ENCODE measurements around the gene TNFAIP1.

DNA sequence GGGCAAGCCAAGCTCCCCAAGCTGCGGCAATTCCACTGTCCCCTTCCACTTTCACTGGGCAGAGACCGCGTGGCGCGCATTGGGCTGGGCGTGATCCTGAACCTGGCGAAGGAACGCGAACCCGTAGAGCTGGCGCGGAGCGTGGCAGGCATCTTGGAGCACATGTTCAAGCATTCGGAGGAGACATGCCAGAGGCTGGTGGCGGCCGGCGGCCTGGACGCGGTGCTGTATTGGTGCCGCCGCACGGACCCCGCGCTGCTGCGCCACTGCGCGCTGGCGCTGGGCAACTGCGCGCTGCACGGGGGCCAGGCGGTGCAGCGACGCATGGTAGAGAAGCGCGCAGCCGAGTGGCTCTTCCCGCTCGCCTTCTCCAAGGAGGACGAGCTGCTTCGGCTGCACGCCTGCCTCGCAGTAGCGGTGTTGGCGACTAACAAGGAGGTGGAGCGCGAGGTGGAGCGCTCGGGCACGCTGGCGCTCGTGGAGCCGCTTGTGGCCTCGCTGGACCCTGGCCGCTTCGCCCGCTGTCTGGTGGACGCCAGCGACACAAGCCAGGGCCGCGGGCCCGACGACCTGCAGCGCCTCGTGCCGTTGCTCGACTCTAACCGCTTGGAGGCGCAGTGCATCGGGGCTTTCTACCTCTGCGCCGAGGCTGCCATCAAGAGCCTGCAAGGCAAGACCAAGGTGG lies 45.7 kb downstream of the TNFAIP1 start:
- TF ChIP-seq, protein P1, sequence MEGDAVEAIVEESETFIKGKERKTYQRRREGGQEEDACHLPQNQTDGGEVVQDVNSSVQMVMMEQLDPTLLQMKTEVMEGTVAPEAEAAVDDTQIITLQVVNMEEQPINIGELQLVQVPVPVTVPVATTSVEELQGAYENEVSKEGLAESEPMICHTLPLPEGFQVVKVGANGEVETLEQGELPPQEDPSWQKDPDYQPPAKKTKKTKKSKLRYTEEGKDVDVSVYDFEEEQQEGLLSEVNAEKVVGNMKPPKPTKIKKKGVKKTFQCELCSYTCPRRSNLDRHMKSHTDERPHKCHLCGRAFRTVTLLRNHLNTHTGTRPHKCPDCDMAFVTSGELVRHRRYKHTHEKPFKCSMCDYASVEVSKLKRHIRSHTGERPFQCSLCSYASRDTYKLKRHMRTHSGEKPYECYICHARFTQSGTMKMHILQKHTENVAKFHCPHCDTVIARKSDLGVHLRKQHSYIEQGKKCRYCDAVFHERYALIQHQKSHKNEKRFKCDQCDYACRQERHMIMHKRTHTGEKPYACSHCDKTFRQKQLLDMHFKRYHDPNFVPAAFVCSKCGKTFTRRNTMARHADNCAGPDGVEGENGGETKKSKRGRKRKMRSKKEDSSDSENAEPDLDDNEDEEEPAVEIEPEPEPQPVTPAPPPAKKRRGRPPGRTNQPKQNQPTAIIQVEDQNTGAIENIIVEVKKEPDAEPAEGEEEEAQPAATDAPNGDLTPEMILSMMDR (conservative IDR thresholded peaks at IDR 0.05; ENCODE audit: low read depth, low read length): no peak
- no peak for TF ChIP-seq EZH2 (IDR thresholded peaks at IDR 0.05; ENCODE audit: low read length, unreplicated experiment)
- no peak for TF ChIP-seq EZH2phosphoT487 (IDR thresholded peaks at IDR 0.05; ENCODE audit: borderline replicate concordance, low read length)

Measured in PC-3 (cell line).